ENCODE data around the gene CAD. TPM values are rescaled to one million over a fixed set of nuclear protein-coding genes. Genes with fewer than 3 reads are reported as not detected.

Gene CAD
- polyA plus RNA-seq, 2 donors: 16.8 to 18.3 TPM

DNA sequence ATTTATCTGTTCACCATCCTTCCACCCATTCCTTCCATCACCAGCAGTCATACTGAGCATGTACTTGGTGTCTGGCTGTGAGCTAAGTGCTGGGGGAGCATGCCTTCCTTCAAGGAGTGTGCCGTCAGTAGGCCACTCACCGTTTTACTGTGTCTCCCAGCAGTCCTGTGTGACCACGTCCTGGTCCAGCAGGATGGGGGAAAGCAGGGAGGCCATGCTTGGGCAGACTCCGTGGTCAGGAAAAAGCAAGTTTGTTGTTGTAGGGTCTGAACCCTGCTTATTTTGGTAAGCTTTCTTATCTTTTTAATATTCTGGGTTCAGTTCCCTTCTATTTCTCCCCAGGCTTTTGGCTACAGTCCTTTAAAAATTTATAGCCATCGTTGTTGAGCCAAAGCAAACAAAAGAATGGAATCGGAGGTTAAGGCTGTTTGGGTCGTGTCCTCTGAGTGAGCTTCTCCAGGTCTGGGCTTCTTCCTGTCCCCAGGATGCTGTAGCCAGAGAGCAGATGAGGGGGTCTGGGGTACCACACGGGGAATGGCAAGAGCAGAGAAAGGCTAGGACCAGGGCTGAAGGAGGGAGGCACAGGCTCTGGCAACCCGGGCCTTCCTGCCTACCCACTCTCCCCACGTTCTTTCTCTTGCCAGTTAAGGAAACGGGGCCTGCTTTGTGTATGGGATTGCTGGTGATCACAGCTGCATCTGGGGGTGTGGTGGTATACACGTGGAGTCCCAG lies 32.2 kb downstream of the CAD start:
- Histone ChIP-seq H3K4me3 (ENCODE audit: low read depth in 1 of 2, low read length in 2 of 2) (no peak overlapping the region), H3K9me3 (ENCODE audit: control insufficient read depth in 2 of 2, insufficient read depth in 1 of 2, low read depth in 1 of 2, low read length in 1 of 2) (no peaks in the 10 kb centered on the region), H3K27ac (ENCODE audit: low read depth in 2 of 2, low read length in 1 of 2) (no peak overlapping the region), H3K27me3 (ENCODE audit: control insufficient read depth in 1 of 2, insufficient read depth in 2 of 2, low read length in 2 of 2) (no peaks in the 10 kb centered on the region), H3K36me3 (ENCODE audit: control insufficient read depth in 2 of 2, insufficient read depth in 2 of 2, low read length in 1 of 2) (peaks cover 0 to 2% of the 10 kb centered on the region in 2 donors), H3K4me1 (ENCODE audit: control insufficient read depth in 2 of 2, insufficient read depth in 2 of 2, low read length in 1 of 2) (no peaks in the 10 kb centered on the region)
- WGBS, 2 donors: 52 to 55% methylated on average over 12 of the region's 12 CpGs

DNA sequence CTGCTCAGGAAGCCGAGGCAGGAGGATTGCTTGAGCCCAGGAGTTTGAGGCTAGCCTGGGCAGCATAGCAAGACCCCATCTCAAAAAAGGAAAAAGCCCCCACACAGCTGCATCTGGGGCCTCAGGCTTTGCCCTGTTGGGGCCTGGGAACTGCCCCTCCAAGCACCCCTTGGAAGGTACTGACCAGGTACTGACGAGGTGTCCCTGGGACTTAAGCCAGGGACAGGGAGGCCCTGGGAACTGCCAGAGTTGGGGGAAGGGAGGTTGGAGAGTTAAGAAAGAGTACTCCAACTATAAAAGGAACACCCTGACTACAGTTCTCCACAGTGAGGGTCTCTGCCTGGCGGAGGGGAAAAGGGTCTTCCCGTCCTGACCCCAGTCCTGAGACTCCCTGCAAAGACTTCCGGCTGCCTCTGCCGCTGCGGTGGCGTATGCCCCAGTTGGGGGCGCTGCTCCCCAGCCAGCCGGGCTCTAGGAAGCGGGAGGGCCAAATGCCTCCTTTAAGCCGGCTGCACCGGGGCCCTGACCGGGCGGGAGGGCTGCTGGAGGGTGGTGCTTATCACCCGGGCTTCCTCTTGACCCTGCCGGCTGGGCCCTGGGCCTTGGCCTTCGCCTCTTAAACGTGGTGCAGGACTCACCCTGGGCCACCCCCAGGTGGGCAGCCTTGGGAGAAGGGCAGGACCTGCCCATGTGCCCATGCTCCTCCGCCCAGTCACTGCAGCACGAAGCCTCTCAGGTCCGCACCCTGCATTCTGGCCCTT lies 32.9 kb downstream of the CAD start:
- 21 to 26% methylated on average over 22 of the region's 22 CpGs for WGBS, 2 donors

DNA sequence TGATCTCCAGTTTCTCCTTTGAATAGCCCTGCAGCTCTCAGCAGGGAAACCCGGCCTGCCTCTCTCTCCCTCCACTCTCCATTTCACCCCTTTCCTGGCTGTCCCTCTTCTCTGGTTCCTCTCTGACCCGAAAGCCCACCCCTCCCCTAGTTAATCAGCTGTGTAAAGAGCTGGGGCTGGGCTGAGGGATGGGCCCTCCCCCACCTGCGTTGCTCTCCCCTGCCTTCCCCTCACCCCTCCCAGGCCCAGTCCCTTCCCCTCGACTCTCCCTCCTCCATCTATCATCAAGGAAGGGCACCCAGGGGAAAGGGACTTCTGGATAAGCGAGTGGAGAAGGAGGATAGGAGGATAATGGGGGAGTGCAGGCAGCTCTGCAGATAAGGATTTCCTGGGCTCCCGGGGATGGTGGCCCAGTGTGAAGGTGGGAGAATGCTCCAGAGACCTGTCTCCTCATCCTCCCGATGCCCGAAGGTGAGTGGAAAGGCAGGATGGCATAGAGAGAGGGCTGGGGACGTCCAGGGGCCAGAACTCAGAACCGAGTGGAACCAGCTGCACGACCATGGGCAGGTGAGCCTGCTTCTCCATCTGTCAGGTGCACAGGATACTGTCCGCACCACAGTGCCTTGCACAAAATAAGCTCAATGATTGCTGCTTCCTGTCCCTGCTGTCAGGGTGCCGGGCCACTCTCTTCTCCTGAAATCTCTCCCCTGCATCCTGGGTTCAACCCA lies 33.6 kb downstream of the CAD start:
- no peaks in the 10 kb centered on the region for H3K9me3 ChIP-seq (ENCODE audit: control insufficient read depth in 2 of 2, insufficient read depth in 1 of 2, low read depth in 1 of 2, low read length in 1 of 2)
- WGBS, 2 donors: 55 to 59% methylated on average over 13 of the region's 13 CpGs
- H3K4me1 ChIP-seq (ENCODE audit: control insufficient read depth in 2 of 2, insufficient read depth in 2 of 2, low read length in 1 of 2): no peaks in the 10 kb centered on the region
- no peak overlapping the region for H3K27ac ChIP-seq (ENCODE audit: low read depth in 2 of 2, low read length in 1 of 2)
- no peaks in the 10 kb centered on the region for H3K27me3 ChIP-seq (ENCODE audit: control insufficient read depth in 1 of 2, insufficient read depth in 2 of 2, low read length in 2 of 2)
- H3K4me3 ChIP-seq (ENCODE audit: low read depth in 1 of 2, low read length in 2 of 2): no peak overlapping the region
- no peaks in the 10 kb centered on the region for H3K36me3 ChIP-seq (ENCODE audit: control insufficient read depth in 2 of 2, insufficient read depth in 2 of 2, low read length in 1 of 2)

More for the DNA sequence above, 32.9 kb downstream of the CAD start:
- Histone ChIP-seq H3K36me3 (ENCODE audit: control insufficient read depth in 2 of 2, insufficient read depth in 2 of 2, low read length in 1 of 2) (no peaks in the 10 kb centered on the region), H3K27ac (ENCODE audit: low read depth in 2 of 2, low read length in 1 of 2) (no peak overlapping the region), H3K4me1 (ENCODE audit: control insufficient read depth in 2 of 2, insufficient read depth in 2 of 2, low read length in 1 of 2) (no peaks in the 10 kb centered on the region), H3K4me3 (ENCODE audit: low read depth in 1 of 2, low read length in 2 of 2) (no peak overlapping the region), H3K9me3 (ENCODE audit: control insufficient read depth in 2 of 2, insufficient read depth in 1 of 2, low read depth in 1 of 2, low read length in 1 of 2) (no peaks in the 10 kb centered on the region), H3K27me3 (ENCODE audit: control insufficient read depth in 1 of 2, insufficient read depth in 2 of 2, low read length in 2 of 2) (no peaks in the 10 kb centered on the region)

DNA sequence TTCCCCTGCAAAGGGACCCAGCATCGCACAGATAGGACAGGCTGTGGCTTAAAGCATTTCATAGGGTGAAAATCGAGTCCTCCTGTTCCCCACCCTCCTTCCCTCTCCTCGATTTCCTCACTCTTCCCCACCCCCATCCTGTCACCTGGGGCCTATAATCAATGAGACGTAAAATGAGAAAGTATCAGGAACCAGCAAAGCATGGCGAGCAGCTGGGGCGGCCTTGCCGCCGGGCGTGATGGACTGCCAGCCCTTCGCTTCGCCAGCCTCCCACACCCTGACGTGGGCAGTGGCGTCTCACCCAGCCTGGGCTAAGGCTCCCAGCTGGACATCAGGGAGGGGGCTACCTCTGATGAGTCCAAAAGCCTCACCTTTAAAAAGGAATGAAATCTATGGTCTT lies 34.6 kb downstream of the CAD start:
- Histone ChIP-seq H3K9me3 (ENCODE audit: control insufficient read depth in 2 of 2, insufficient read depth in 1 of 2, low read depth in 1 of 2, low read length in 1 of 2) (no peaks in the 10 kb centered on the region), H3K4me1 (ENCODE audit: control insufficient read depth in 2 of 2, insufficient read depth in 2 of 2, low read length in 1 of 2) (no peaks in the 10 kb centered on the region), H3K27me3 (ENCODE audit: control insufficient read depth in 1 of 2, insufficient read depth in 2 of 2, low read length in 2 of 2) (no peaks in the 10 kb centered on the region), H3K27ac (ENCODE audit: low read depth in 2 of 2, low read length in 1 of 2) (no peak overlapping the region), H3K4me3 (ENCODE audit: low read depth in 1 of 2, low read length in 2 of 2) (no peak overlapping the region), H3K36me3 (ENCODE audit: control insufficient read depth in 2 of 2, insufficient read depth in 2 of 2, low read length in 1 of 2) (no peaks in the 10 kb centered on the region)
- WGBS, 2 donors: 75 to 76% methylated on average over 13 of the region's 13 CpGs

DNA sequence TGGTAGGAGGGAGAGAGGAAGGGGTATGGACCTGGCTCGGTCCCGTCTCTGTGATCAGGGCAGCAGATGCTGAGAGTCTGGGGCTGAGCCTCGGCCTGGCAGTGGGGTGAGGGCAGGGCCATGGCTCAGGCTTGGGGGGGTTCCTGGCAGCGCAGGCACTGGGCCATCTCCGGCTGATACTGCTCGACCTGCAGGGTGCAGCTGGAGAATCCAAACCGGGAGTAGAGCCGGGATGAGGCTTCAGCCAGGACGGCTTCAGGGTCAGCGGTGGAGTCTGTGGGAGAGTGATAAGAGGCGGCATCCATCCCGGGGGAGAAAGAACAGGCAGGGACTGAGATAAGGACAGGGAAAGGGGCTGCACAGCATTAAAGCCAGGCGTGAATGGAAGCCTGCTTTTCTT lies 38.0 kb downstream of the CAD start:
- WGBS, 2 donors: 29 to 47% methylated on average over 13 of the region's 13 CpGs
- Histone ChIP-seq H3K27me3 (ENCODE audit: control insufficient read depth in 1 of 2, insufficient read depth in 2 of 2, low read length in 2 of 2) (peaks cover 2% of the 10 kb centered on the region in 2 donors), H3K9me3 (ENCODE audit: control insufficient read depth in 2 of 2, insufficient read depth in 1 of 2, low read depth in 1 of 2, low read length in 1 of 2) (no peaks in the 10 kb centered on the region), H3K4me1 (ENCODE audit: control insufficient read depth in 2 of 2, insufficient read depth in 2 of 2, low read length in 1 of 2) (no peaks in the 10 kb centered on the region), H3K27ac (ENCODE audit: low read depth in 2 of 2, low read length in 1 of 2) (no peak overlapping the region), H3K4me3 (ENCODE audit: low read depth in 1 of 2, low read length in 2 of 2) (no peak overlapping the region), H3K36me3 (ENCODE audit: control insufficient read depth in 2 of 2, insufficient read depth in 2 of 2, low read length in 1 of 2) (no peaks in the 10 kb centered on the region)

- Histone ChIP-seq H3K4me3 (ENCODE audit: low read depth in 1 of 2, low read length in 2 of 2) (no peak overlapping the region), H3K36me3 (ENCODE audit: control insufficient read depth in 2 of 2, insufficient read depth in 2 of 2, low read length in 1 of 2) (no peaks in the 10 kb centered on the region), H3K27ac (ENCODE audit: low read depth in 2 of 2, low read length in 1 of 2) (no peak overlapping the region), H3K9me3 (ENCODE audit: control insufficient read depth in 2 of 2, insufficient read depth in 1 of 2, low read depth in 1 of 2, low read length in 1 of 2) (no peaks in the 10 kb centered on the region), H3K27me3 (ENCODE audit: control insufficient read depth in 1 of 2, insufficient read depth in 2 of 2, low read length in 2 of 2) (peaks cover 2 to 6% of the 10 kb centered on the region in 2 donors), H3K4me1 (ENCODE audit: control insufficient read depth in 2 of 2, insufficient read depth in 2 of 2, low read length in 1 of 2) (no peaks in the 10 kb centered on the region)
- WGBS, 2 donors: 13 to 24% methylated on average over 1 of the region's 1 CpG
Measured at GRCh38 chr2:27255660-27256059, 38.5 kb downstream of the CAD start.

- Histone ChIP-seq H3K36me3 (ENCODE audit: control insufficient read depth in 2 of 2, insufficient read depth in 2 of 2, low read length in 1 of 2) (no peaks in the 10 kb centered on the region), H3K27me3 (ENCODE audit: control insufficient read depth in 1 of 2, insufficient read depth in 2 of 2, low read length in 2 of 2) (peaks cover 2 to 15% of the 10 kb centered on the region in 2 donors), H3K4me3 (ENCODE audit: low read depth in 1 of 2, low read length in 2 of 2) (no peak overlapping the region), H3K27ac (ENCODE audit: low read depth in 2 of 2, low read length in 1 of 2) (no peak overlapping the region), H3K4me1 (ENCODE audit: control insufficient read depth in 2 of 2, insufficient read depth in 2 of 2, low read length in 1 of 2) (peaks cover 0 to 1% of the 10 kb centered on the region in 2 donors), H3K9me3 (ENCODE audit: control insufficient read depth in 2 of 2, insufficient read depth in 1 of 2, low read depth in 1 of 2, low read length in 1 of 2) (no peaks in the 10 kb centered on the region)
- 72 to 78% methylated on average over 7 of the region's 7 CpGs for WGBS, 2 donors
Measured at GRCh38 chr2:27256855-27257454, 39.8 kb downstream of the CAD start.

GRCh38 chr2:27258051-27258450 lies 40.9 kb downstream of the CAD start:
- Histone ChIP-seq H3K36me3 (ENCODE audit: control insufficient read depth in 2 of 2, insufficient read depth in 2 of 2, low read length in 1 of 2) (no peaks in the 10 kb centered on the region), H3K4me3 (ENCODE audit: low read depth in 1 of 2, low read length in 2 of 2) (no peak overlapping the region), H3K9me3 (ENCODE audit: control insufficient read depth in 2 of 2, insufficient read depth in 1 of 2, low read depth in 1 of 2, low read length in 1 of 2) (no peaks in the 10 kb centered on the region), H3K27me3 (ENCODE audit: control insufficient read depth in 1 of 2, insufficient read depth in 2 of 2, low read length in 2 of 2) (peaks cover 2 to 20% of the 10 kb centered on the region in 2 donors), H3K27ac (ENCODE audit: low read depth in 2 of 2, low read length in 1 of 2) (no peak overlapping the region), H3K4me1 (ENCODE audit: control insufficient read depth in 2 of 2, insufficient read depth in 2 of 2, low read length in 1 of 2) (peaks cover 0 to 11% of the 10 kb centered on the region in 2 donors)
- WGBS, 2 donors: 86 to 87% methylated on average over 8 of the region's 8 CpGs

- peaks cover 2 to 33% of the 10 kb centered on the region in 2 donors for H3K27me3 ChIP-seq (ENCODE audit: control insufficient read depth in 1 of 2, insufficient read depth in 2 of 2, low read length in 2 of 2)
- H3K9me3 ChIP-seq (ENCODE audit: control insufficient read depth in 2 of 2, insufficient read depth in 1 of 2, low read depth in 1 of 2, low read length in 1 of 2): no peaks in the 10 kb centered on the region
- peaks cover 8 to 13% of the 10 kb centered on the region in 2 donors for H3K4me1 ChIP-seq (ENCODE audit: control insufficient read depth in 2 of 2, insufficient read depth in 2 of 2, low read length in 1 of 2)
- 53 to 58% methylated on average over 11 of the region's 11 CpGs for WGBS, 2 donors
- no peak overlapping the region for H3K27ac ChIP-seq (ENCODE audit: low read depth in 2 of 2, low read length in 1 of 2)
- H3K36me3 ChIP-seq (ENCODE audit: control insufficient read depth in 2 of 2, insufficient read depth in 2 of 2, low read length in 1 of 2): no peaks in the 10 kb centered on the region
- no peak overlapping the region for H3K4me3 ChIP-seq (ENCODE audit: low read depth in 1 of 2, low read length in 2 of 2)
Measured at GRCh38 chr2:27261241-27261925, 44.2 kb downstream of the CAD start.

All from esophagus (tissue), 2 donors.